Measurements from ENCODE around the gene PODXL2.
"Not testable (repeated sequence)": the region's sequence is repeated elsewhere in the genome, so short reads cannot be mapped to it uniquely, and the experiment has no call there.

Gene PODXL2

GRCh38 chr3:127630811-127631714, 2.1 kb downstream of the PODXL2 start:
- no peak for DNase-seq (ENCODE audit: low spot score)

- DNase-seq (ENCODE audit: low spot score): no peak
Observed at GRCh38 chr3:127632035-127632820, 3.2 kb downstream of the PODXL2 start.

- no peak for DNase-seq (ENCODE audit: low spot score)
Observed at GRCh38 chr3:127634653-127635052, 5.7 kb downstream of the PODXL2 start.

GRCh38 chr3:127637546-127637945, 8.6 kb downstream of the PODXL2 start:
- peak; percentile 40 for DNase-seq (ENCODE audit: low spot score)

- DNase-seq (ENCODE audit: low spot score): no peak
Observed at GRCh38 chr3:127637971-127638370, 9.0 kb downstream of the PODXL2 start.

- DNase-seq (ENCODE audit: low spot score): no peak
Observed at GRCh38 chr3:127639173-127640041, 10.4 kb downstream of the PODXL2 start.

GRCh38 chr3:127640042-127640355, 11.0 kb downstream of the PODXL2 start:
- no peak for DNase-seq (ENCODE audit: low spot score)

GRCh38 chr3:127644641-127645370, 15.8 kb downstream of the PODXL2 start:
- DNase-seq (ENCODE audit: low spot score): no peak

GRCh38 chr3:127645371-127646015, 16.5 kb downstream of the PODXL2 start:
- DNase-seq (ENCODE audit: low spot score): no peak

GRCh38 chr3:127646501-127647046, 17.6 kb downstream of the PODXL2 start:
- DNase-seq (ENCODE audit: low spot score): no peak

- DNase-seq (ENCODE audit: low spot score): no peak
Observed at GRCh38 chr3:127647166-127647844, 18.3 kb downstream of the PODXL2 start.

- DNase-seq (ENCODE audit: low spot score): no peak
Observed at GRCh38 chr3:127647845-127648204, 18.8 kb downstream of the PODXL2 start.

- DNase-seq (ENCODE audit: low spot score): no peak
Observed at GRCh38 chr3:127650236-127650635, 21.3 kb downstream of the PODXL2 start.

GRCh38 chr3:127651516-127652172, 22.7 kb downstream of the PODXL2 start:
- no peak for DNase-seq (ENCODE audit: low spot score)

- peak; percentile 39 for DNase-seq (ENCODE audit: low spot score)
Observed at GRCh38 chr3:127652246-127652995, 23.4 kb downstream of the PODXL2 start.

GRCh38 chr3:127654374-127654773, 25.4 kb downstream of the PODXL2 start:
- DNase-seq (ENCODE audit: low spot score): no peak

GRCh38 chr3:127654993-127655392, 26.0 kb downstream of the PODXL2 start:
- DNase-seq (ENCODE audit: low spot score): not testable (repeated sequence)

GRCh38 chr3:127655641-127656040, 26.7 kb downstream of the PODXL2 start:
- no peak for DNase-seq (ENCODE audit: low spot score)

GRCh38 chr3:127656906-127657305, 27.9 kb downstream of the PODXL2 start:
- no peak for DNase-seq (ENCODE audit: low spot score)

Measured in CD4-positive, alpha-beta T cell treated with Interleukin-2 at 100 ng/mL for 4 hours (primary cell).